ENCODE results near the gene MYBPC2.

DNA sequence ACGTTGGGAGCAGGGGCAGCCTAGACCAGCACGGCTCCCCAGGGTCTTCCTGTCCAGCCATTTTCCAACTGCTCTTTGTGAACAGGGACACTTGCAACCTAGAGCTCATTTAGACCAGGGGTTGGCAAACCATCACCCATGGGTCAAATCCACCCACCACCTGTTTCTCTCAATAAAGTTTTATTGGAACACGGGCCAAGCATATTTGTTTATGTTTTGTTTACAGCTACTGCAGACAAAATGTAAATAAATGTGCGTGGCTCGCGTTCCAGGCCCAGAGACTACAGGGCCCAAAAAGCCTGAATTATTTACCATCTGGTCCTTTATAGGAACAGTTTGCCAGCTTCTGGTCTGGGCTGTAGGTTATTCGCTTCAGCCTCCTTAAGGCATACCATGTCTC is 30.3 kb downstream of the MYBPC2 start:
- no peak for TF ChIP-seq YY1 (IDR thresholded peaks at IDR 0.05; ENCODE audit: insufficient read depth, insufficient read length)
- TF ChIP-seq SUZ12 (IDR thresholded peaks at IDR 0.05; ENCODE audit: extremely low read depth, insufficient read depth, insufficient read length): no peak
- no peak for TF ChIP-seq ZNF274 (IDR thresholded peaks at IDR 0.05; ENCODE audit: low read depth, low read length)

Data from NT2/D1 (cell line).